HG02642 (cell line): Measurements from ENCODE around the gene CDKN2B-AS1.
A peak's percentile ranks its signal among the peaks of the same experiment; 100 is the strongest.
"Not testable (repeated sequence)": the region's sequence is repeated elsewhere in the genome, so short reads cannot be mapped to it uniquely, and the experiment has no call there.

Source experiments
- ATAC-seq: cut with Tn5 transposase; IDR thresholded peaks from one replicate; pipeline ENCODE4 v1.9.1; 2021; ENCODE audit warnings: mild to moderate bottlenecking; ENCODE audit not compliant: unreplicated experiment, poor library complexity

CDKN2B-AS1 gene

DNA sequence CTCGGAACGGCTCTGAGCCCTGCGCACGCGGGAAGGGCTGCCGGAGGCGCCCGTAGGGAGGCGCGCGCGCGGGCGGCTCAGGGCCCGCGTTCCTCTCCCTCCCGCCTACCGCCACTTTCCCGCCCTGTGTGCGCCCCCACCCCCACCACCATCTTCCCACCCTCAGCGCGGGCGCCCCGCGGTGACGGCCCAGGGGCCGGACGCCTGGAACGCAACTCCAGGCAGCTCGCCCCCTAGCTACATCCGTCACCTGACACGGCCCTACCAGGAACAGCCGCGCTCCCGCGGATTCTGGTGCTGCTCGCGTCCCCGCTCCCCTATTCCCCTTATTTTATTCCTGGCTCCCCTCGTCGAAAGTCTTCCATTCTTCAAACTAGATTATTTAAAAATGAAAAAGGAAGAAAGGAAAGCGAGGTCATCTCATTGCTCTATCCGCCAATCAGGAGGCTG is at the start of gene CDKN2B-AS1:
TSS of gene CDKN2B-AS1 (plus strand) at position 236 of the 450 bp plus-strand sequence.
- ATAC-seq: peak; percentile 45

GRCh38 chr9:21945606-21946005 is 49.0 kb upstream of the CDKN2B-AS1 start:
- no peak for ATAC-seq

- no peak for ATAC-seq
Measured at GRCh38 chr9:21958833-21959232, 35.8 kb upstream of the CDKN2B-AS1 start.

GRCh38 chr9:21959268-21959667 is 35.3 kb upstream of the CDKN2B-AS1 start:
- not testable (repeated sequence) for ATAC-seq

GRCh38 chr9:21961569-21961968 is 33.0 kb upstream of the CDKN2B-AS1 start:
- no peak for ATAC-seq

GRCh38 chr9:21964925-21965385 is 29.6 kb upstream of the CDKN2B-AS1 start:
- peak; percentile 65 for ATAC-seq

GRCh38 chr9:21965401-21965951 is 29.1 kb upstream of the CDKN2B-AS1 start:
- peak; percentile 90 for ATAC-seq

DNA sequence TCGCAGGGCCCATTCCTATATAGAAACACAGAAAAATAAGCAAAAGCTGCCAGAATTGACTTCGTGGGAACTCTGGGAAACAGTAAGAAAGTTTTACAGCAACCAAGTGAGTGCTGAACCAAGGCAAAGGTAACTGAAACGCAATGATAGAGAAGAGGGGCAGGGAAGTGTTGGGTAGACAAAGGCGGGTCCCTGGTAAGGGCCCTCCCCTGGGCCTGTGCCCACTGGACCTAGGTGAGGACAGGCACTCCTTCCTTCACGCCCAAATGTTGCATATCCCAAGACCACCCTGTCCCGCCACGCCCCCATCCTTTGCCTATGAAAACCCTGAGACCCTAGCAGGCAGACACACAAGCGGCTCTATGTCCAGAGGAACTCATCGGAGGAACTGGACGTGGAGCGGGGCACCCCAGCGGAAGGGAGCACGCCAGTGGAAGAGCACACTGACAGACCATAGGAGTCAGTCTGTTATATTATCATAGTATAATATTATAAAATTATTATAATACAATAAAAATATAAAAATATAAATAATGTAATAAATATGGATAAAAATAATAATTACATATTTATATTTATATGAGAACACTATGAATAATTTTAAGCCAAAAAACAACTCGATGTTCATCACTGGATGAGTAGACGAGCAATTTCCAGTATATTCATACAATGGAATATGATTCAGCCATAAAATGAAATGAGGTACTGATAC is 28.3 kb upstream of the CDKN2B-AS1 start:
- no peak for ATAC-seq

GRCh38 chr9:21967169-21967568 is 27.4 kb upstream of the CDKN2B-AS1 start:
- no peak for ATAC-seq

DNA sequence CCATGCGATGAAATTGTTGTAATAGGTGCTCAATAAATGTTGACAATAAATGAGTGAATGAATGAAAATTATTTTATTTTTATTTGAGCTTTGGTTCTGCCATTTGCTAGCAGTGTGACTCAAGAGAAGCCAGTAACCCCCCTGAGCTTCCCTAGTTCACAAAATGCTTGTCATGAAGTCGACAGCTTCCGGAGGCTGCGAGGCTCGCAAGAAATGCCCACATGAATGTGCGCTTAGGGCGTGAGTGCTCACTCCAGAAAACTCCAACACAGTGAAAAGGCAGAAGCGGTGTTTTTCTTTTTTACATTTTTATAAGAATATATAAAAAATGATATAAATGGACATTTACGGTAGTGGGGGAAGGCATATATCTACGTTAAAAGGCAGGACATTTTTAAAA is 26.9 kb upstream of the CDKN2B-AS1 start:
- ATAC-seq: no peak

GRCh38 chr9:21968331-21969010 is 26.1 kb upstream of the CDKN2B-AS1 start:
- no peak for ATAC-seq

DNA sequence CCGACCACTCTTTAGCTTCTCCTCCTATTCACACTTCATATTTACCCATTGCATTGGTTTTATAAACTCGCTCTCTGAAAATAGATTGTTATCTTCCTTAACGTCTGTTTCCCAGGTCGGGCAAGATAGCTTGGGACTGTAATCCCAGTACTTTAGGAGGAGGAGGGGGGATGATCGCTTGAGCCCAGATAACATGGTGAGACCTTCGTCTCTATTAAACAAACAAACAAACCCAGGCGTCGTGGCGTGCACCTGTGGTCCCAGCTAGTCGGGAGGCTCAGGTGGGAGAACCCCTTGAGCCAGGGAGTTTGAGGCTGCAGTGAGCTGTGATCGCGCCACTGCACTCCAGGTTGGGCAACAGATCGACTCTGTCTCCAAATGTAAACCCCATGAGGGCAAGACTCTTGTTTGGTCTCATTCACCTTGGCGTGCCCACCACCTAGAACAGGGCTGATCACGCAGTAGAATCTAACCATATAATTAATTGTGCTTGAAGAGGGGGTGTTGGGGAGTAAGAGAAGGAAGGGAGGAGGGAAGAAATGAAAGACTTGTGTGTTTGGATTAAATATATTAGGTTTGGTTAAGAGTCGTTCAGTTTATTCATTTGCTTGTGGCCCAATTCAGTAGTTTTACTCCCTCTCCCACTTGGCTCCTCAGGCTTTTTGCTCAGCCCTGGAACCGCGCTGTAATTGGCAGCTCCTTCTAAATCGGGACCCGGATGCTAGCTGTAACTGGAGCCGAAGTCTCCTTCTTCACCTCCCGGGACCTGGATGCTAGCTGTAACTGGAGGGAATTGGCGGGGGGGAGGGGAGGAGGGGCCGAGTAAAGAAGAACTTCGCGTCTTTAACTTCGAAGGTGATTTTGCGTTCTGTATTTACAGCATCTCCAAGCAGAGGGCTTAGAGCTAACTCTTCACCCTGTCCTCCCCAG is 25.3 kb upstream of the CDKN2B-AS1 start:
- no peak for ATAC-seq

GRCh38 chr9:21969951-21970799 is 24.4 kb upstream of the CDKN2B-AS1 start:
- ATAC-seq: no peak

DNA sequence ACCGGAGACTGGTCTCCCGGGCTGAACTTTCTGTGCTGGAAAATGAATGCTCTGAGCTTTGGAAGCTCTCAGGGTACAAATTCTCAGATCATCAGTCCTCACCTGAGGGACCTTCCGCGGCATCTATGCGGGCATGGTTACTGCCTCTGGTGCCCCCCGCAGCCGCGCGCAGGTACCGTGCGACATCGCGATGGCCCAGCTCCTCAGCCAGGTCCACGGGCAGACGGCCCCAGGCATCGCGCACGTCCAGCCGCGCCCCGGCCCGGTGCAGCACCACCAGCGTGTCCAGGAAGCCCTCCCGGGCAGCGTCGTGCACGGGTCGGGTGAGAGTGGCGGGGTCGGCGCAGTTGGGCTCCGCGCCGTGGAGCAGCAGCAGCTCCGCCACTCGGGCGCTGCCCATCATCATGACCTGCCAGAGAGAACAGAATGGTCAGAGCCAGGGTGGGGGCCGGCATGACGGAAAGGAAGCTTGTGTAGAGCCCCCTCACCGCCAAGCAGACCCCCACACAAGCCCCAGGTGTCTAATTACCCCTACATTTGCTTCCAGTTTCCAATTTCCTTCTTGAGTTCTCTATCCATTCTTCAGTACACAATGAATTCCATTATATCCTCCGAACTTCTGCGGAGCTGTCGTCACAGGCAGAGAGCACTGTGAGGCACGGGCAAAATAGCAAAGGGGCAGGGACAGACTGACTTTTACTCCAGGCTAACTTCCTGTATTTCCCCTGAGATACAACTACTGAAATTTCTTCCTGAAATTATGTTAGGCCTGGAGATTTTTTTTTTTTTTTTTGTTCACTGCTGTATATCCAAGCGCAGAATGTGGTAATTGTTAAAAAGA is 23.6 kb upstream of the CDKN2B-AS1 start:
- ATAC-seq: no peak

DNA sequence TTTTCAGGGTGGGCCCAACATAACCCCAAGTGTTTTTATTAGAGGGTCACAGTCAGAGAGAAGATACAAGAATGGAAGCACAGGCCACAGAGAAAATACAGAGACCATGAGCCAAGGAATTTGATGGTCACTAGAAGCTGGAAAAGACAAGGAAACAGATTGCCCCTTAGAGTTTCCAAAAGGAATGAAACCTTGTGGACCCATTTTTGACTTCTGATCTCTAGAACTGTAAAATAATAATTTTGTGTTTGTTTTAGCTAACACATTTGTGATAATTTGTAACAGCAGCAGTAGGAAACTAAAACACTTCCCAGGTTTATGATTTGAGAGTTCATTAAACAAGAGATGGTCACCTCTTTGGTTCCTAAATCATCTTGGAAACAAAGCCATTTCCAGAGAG is 22.2 kb upstream of the CDKN2B-AS1 start:
- ATAC-seq: no peak

DNA sequence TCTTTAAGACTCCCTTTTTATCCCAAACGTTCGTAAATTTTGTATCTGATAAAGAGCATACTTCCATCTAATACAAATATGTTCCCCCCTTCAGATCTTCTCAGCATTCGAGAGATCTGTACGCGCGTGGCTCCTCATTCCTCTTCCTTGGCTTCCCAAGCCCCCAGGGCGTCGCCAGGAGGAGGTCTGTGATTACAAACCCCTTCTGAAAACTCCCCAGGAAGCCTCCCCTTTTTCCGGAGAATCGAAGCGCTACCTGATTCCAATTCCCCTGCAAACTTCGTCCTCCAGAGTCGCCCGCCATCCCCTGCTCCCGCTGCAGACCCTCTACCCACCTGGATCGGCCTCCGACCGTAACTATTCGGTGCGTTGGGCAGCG is 20.3 kb upstream of the CDKN2B-AS1 start:
- no peak for ATAC-seq

GRCh38 chr9:21974722-21975409 is 19.7 kb upstream of the CDKN2B-AS1 start:
- ATAC-seq: peak; percentile 73

DNA sequence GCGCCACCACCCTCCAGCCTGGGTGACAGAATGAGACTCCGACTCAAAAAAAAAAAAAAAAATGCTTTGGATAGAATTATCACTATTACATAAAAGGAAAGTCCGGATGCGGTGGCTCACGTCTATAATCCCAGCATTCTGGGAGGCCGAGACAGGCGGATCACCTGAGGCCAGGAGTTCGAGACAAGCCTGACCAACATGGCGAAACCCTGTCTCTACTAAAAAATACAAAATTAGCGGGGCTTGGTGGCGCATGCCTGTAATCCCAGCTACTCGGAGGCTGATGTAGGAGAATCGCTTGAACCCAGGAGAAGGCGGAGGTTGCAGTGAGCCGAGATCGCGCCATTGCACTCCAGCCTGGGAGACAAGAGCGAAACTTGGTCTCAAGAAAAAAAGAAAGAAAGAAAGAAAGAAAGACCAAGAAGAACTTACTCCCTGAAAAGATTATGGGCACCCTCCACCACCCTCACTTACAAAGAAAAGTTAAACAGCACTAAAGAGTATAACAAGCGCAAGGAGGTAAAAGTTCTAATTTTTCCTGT is 18.2 kb upstream of the CDKN2B-AS1 start:
- no peak for ATAC-seq
